NCI-H1092 treated with DMSO at 0.1 percent for 48 hours (cell line): ENCODE measurements around the gene MRPS10.
A peak's percentile ranks its signal among the peaks of the same experiment; 100 is the strongest.
"Not testable (repeated sequence)": the region's sequence is repeated elsewhere in the genome, so short reads cannot be mapped to it uniquely, and the experiment has no call there.

Experiments used
- DNase-seq: peaks from one replicate; lab custom pipeline; 2025; lab: John Stamatoyannopoulos, UW

The MRPS10 gene

DNA sequence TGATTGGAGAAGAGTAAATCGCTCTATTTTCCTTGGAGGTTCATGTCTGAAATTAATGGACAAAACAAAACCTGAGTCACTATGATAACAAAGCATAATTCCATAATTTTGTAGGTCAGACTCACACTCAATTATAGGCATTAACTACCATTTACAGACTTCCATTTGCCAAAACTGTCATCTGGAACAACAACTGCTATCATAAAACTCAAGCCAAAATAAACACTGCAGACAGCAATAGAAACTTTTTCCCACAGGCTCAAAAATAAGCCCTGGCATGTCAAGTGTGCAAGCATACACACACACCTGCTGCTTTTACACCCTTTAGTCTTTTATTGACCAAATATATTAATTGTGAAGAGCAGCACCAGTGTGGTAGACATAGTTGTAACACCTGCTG, 7.1 kb downstream of the MRPS10 start:
- DNase-seq = peak; percentile 89

DNA sequence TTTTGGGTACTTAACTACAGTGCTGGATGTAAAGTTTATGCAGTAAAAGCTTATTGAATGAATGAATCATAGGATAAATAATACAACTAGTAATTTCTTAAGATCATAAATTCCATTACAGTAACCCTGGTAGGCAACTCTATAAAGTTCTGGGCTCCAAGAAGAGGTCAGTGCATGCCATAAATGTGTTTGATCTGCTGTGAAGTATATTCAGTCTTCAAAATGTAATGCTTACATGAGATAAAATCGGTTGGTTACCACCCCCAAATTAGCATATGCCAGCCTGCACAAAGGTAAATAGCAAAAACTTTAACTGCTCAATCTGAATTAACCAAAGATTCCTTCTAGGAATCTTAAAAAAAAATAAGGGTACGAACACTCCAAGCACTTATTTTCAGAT, 10.1 kb downstream of the MRPS10 start:
- not testable (repeated sequence) for DNase-seq

DNA sequence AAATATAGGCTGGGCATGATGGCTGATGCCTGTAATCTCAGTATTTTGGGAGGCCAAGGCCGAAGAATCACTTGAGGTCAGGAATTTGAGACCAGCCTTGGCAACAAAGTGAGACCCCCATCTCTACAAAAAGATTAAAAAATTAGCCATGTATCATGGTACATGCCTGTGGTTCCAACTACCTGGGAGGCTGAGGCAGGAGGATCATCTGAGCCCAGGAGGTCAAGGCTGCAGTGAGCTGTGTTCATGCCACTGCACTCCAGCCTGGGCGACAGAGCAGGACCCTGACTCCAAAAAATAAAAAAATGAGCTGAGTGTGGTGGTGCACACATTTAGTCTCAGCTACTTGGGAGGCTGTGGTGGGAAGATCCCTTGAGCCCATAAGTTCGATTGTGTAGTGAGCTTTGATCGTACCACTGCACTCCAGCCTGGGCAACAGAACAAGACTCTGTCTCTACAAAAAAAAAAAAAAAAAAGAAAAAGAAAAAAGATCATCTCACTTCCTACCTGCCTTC, 12.8 kb downstream of the MRPS10 start:
- DNase-seq = no peak

DNA sequence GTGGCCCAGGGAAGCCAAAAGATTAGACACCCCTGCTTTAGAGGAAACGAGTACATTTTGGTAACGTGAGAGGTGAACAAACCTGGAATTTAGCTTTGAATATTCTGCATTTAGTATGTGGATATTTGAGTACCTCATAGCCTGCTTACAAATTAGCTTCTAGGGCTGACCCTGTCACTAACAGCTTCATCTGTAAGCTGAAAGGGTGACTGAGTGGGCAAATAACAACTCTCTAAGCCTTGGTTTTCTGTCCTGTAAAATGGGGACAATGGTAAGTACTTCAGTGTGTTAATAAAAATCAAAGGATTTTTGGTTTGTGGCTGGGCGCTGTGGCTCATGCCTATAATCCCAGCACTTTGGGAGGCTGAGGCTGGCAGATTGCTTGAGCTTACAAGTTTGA, 14.5 kb downstream of the MRPS10 start:
- no peak for DNase-seq

DNA sequence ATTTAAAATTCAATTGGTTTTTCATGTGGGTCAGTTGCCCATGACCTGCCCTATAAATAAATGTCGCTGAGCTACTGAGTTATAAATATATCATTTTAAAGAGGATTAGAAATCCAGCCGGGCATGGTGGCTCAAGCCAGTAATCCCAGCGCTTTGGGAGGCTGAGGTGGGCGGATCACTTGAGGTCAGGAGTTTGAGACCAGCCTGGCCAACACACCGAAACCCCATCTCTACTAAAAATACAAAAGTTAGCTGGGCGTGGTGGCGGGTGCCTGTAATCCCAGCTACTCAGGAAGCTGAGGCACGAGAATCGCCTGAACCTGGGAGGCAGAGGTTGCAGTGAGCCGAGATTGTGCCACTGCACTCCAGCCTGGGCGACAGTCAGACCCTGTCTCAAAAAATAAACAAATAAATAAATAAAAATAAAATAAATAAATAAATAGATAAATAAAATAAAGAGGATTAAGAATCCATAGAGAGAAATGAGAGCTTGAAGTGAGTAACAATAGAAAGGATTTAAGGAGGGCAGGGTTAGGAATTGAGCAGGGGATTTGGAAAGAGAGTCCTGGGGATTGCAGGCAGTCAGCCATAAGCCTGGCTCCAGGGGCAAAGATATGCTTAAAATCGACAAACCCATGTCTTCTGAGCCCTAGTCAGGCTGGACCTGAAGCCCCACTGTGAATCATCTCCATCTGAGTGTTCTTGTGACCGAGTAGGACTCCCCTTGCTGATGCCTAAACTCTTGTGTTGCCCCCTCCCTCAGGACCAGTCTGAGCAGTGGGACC, 15.3 kb downstream of the MRPS10 start:
- not testable (repeated sequence) for DNase-seq

DNA sequence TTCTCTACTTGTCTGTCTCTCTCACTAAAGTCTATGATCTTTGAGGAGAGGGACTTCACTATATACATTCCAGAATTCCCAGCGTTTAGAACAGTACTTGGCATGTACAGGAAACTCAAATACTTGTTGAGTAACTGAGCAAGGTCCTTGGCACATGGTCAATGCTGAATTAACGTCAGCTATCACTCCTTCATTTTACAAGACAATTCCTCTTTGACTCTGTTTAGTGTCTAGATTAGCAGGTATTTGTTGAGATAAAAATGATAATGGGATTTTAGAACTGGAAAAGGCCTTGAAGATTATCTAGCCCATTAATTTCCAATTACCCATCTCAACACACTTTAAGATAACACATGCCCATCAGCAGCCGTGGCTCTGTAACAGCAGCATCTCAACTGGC, 16.3 kb downstream of the MRPS10 start:
- no peak for DNase-seq

DNA sequence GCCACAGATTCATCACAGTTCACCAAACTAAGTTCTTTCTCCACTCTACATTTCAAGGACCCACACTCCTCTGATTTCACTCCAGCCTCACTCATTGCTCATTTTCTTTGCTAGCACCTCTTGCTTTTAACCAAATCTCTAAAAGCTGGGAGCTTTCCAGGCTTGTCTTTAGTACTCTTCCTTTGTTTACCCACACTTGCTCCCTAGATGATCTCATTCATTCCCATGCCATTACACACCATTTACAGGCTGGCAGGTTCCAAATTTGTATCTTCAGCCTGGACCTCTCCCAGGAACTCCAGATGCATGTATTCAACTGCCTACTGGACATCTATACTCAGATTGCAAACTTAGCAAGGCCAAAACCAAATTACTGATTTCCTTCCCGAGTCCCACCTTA, 17.6 kb downstream of the MRPS10 start:
- peak; percentile 59 for DNase-seq

DNA sequence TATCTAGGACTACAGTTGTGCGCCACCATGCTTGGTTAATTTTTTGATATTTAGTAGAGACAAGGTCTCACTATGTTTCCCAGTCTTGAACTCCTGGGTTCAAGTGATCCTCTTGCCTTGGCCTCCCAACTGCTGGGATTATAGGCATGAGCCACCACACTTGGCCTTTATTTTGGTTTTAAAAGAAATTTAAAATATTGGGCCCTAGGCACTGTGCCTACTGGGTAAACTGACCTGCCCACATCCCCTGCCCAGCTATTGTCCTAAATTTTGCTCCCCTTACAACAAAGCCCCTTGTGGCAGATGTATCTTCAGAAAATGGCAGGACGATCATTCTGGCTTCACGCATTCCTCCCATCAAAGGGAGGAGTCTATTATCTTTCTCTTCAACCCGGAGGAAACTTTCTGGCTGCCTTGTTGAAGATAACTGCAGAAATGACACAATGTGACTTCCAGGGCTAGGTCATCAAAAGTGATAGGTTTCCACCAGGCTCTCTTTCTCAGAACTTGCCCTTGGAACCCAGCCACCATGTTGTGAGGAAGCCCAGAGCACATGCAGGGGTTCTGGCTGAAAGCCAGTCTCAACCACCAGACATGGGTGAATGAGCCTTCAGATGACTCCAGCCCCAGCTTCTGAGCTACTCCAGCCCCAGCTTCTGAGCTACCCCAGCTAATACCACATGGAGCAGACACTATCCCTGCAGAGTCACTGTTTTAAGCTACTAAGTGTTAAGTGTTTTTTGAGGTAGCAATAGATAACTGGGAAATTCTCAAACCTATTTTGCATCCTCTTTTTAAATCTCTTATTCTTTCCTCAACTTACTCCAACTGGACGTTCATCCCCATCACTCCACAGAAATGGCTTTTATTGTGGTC, 18.3 kb downstream of the MRPS10 start:
- DNase-seq = peak; percentile 58

DNA sequence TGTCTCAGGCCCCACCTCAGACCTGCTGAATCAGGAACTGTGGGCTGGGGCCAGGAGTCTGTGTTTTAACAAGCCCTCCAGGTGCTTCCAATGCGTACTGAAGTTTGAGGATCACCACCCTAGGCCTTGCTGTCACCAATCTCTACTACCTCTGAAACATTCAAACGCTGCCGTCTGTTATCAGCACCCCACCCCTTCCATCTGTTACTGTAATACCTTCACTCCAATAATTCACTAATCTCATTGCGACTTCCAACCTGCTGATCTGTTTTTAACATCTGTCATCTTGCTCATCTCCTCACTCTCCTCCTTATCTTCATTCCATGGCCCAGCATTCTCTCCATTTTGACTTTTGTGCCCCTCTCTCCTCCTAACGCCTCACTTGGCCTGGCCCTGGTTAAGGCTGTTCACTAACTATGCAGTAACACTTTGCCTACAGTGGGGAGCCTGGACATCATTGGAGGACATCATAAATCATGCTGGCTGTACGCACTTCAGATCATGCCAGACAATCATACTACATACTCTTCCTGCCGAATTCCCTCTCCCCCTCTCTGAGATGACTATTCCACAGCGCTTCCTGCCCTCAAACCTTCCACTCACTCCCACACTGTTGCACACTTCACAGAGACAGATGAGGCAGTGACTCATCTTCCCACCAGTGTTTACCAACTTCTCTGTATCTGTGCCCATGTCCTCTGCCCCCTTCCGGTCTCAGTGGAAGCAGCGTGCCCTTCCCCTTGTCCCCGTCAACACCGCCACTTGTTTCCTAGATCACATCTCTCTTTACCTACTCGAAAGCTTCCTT, 19.9 kb downstream of the MRPS10 start:
- DNase-seq = no peak

DNA sequence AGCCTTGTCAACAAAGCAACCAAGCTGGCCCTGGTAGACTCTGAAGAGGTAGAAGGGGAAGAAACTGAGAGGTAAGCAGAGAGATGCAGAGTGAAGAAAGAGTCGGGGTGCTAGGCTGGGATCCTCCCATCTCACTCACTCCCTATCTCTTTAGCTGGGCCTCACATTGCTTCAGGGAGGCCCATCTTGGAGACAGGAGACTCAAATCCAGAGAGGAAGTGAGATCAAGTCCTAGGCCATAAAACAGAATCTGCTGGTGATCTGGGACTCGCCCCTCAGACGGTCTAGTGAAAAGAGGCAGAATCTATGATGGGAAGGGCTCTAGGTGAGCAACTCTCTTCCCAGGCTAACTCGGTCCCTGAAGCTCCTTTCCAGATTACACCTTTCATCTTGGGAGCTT, 22.2 kb downstream of the MRPS10 start:
- no peak for DNase-seq

DNA sequence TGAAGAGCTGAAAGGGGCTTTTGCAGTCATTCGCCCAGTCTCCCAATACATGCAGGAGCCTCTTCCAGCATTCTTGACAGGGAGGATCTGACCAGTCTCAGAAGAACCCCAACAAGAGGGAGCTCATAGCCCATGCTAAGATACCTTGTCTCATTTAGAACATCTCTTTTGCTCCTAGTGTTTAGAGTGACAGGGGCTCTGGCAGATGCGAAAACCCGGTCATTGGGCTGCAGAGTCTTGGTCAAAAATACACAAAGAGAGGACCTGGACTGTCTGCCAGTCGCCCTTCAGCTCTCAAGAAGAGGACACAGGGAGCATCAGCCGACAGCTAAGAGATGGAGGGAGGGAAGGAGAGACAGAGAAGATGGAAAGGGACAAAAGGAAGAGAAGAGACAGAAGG, 23.6 kb downstream of the MRPS10 start:
- DNase-seq = no peak

DNA sequence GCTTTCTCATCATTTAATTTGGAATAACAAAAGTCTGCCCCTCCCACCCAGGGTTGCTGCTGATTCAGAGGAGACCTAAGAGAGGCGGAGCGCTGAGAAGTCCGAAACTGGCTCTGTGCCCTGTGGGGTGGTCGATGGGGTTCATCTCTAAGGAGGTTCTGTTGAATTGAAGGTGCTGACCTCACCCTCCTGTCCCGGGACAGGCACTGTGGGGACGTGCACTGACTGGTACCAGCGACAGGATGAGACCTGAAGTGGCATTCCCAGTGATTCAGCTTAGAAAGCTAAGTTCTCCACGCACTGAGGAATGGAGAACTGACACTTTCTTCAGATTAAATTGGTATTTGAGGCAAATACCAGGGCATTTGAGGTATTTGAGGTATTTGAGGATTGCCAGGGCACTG, 24.2 kb downstream of the MRPS10 start:
- DNase-seq = no peak

DNA sequence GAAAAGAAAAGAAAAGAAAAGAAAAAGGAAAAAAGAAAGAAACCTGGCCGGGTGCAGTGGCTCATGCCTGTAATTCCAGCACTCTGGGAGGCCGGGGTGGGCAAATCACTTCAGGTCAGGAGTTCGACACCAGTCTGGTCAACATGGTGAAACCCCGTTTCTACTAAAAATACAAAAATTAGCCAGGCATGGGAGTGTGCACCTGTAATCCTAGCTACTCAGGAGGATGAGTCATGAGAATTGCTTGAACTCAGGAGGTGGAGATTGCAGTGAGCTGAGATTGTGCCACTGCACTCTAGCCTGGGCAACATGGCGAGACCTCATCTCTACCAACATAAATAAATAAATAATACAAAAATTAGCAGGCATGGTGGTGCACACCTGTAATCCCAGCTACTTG, 25.3 kb downstream of the MRPS10 start:
- DNase-seq = not testable (repeated sequence)

DNA sequence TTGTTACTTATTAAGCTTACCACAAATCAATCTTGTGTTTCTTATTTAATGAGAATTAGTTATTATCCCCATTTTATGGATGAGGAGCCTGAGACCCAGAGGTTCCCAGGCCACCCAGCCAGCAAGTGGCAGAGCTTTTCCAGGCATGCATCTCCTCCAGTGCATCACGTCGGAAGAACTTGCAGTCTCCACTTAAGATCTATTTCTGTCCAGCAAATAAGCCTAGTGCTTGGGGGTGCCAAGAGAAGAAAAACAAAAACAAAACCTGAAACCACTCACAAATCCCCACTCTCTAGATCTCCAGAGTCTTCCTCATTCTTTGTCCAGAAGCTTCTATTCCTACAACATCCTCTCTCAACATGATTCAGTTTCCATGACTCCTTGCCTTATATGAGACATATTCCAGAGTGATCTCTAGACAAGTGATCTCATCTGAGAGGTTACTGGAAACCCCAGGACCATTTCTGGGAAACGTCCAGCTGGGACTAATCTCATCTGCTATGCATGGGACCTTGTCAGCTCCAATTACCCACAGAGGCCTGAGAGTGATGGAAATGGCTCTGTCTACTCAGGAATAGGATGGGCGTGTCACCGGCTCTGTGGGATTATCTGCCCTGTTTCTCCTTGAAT, 27.0 kb downstream of the MRPS10 start:
- DNase-seq = no peak

DNA sequence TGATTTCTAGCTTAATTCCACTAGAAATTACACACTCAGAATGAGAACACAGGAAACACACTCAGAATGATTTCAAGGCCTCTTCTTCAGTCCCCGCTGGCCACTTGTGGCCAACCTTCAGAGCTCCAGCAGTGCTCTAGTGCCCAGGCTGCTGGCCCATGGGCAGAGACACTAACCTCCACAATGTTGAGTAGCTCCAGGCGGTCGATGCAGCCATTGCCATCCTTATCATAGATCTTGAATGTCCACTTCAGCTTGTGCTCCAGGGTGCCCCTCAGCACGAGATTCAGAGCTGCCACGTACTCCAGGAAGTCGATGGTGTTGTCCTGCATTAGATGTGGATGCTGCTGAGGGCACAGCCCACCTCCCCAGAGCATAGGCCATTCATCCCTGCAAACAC, 29.3 kb downstream of the MRPS10 start:
- DNase-seq = no peak

DNA sequence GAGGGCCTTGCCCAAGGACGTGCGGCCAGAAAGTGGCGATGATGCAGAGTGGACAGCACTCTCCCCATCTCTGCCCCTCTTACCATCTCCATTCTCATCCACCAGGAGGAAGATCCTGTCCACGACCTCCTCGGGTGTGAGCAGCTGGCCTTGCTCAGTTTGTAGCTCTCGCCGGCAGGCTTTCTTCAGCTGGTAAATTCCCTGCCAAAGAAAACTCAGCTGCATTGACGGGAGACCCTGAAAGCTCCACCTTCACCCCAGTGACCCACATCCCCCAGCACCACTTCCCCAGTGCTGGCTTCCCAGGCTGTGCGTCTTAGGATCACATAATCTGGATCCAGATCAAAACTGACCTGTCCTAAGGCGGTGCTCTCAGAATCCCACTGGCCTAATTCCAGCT, 32.1 kb downstream of the MRPS10 start:
- no peak for DNase-seq

DNA sequence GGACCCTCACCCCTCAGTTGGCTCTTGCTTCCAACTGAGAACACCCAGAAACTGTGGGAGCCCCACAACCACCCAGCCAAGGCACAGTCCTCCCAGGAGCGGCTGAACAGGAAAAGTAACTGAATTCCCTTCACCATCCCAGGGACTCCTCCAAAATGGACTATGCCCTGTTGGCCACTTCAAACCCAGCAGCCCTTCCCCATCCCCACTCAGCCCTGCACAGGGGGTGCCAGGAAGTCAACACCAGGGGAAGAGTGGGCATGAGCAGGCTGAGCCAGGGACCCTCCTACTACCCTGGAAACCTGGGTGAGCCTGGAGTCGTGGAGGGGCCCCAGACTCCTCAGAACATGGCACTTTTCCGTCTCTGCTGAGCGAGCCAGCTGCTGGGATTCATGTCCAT, 33.2 kb downstream of the MRPS10 start:
- no peak for DNase-seq

DNA sequence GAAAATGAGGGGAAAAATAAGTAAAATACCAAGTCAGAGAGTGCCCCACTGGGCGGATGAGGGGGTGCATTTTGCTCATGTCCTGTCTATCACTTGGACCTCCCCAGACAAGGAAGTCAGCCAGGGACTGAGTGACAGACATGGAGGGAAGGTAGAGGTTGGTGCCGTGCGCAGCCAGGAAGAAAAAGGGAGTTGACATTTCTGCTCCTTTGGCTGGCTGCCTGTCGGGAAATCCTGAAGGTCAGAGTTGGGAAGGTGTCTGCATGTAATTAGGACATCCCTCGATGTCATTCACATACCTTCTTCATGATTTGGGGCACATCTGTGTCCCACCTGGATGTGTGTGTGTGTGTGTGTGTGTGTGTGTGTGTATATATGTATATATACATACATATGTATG, 35.6 kb downstream of the MRPS10 start:
- DNase-seq = no peak

DNA sequence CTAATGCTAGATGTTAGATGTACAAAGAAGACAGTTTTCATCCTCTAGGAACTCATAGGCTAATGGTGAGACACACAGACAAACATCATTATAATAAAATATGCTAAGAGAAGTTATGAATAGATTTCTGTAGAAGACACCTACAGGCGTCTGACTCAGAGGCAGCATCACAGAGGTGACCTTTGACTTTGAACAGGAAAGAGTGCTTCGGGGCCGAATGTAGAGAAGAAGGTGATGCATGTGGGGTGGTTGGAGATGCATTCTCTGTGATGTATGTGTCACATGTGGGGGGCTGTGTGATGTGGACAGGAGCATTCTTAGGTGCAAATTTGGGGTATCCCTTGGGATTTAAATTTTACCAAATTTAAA, 37.7 kb downstream of the MRPS10 start:
- DNase-seq = no peak

DNA sequence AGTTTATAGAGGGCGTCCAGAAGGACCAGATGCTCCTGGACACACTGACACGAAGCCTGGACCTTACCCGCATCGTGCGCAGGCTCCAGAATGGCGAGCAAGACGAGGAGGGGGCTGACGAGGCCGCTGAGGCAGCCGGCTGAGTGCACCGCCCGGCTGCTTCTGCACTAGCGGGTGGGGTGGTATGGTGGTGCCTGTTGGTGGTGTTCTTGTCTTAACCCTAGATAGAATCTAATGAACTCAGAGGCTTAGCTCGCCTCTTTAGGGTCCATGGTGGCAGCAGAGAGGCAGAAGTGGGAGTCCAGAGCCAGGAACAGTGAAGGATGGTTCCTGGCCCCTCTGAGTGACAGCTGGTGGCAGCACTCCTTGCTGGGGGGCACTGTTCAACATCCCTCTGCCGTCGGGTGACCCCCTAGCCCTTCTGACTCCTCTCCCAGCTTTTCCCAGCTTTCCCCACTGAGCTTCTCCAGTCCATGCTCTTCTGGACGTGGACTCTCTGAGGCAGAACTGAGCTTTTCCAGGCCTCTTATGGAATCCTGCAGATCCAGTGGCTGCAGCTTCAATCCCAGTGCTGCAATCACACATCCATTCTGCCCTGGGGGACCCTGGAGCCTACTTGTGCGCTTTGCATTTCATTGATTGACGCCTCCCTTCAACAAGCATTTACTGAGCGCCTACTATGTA, 38.3 kb downstream of the MRPS10 start:
- DNase-seq = no peak
